ENCODE measurements around the gene PCDH9. TPM values are rescaled to one million over a fixed set of nuclear protein-coding genes. Genes with fewer than 3 reads are reported as not detected.
A peak's percentile ranks its signal among the peaks of the same experiment; 100 is the strongest.
"Not testable (repeated sequence)": the region's sequence is repeated elsewhere in the genome, so short reads cannot be mapped to it uniquely, and the experiment has no call there.

PCDH9 gene
- polyA plus RNA-seq, 3 donors from 2014 or later = 0.56 to 0.77 TPM; not detected in 1

DNA sequence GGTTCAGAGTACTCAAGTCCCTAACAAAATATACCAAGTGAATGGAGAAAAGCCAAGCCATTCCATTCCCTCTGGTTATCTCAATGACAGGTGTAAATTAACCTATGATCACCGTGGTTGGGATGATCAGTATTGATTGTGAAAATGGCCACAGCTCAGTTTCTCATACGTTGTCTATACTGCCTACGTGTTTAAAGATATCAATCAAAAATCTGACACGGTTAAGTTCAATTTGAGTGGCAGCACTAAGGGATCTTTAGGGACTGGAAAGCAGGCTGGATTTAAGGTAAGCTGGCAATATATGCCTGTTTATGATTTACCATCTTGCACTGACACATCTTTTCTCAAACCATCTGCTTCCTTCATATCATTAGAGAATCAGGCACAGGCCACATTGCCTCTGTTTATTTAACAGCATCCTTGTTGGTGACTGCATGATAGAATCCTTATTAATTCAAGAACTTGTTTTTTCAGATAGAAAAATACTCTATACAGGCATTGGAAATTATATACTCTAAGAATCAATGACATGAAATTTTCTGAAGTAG lies 907.9 kb downstream of the PCDH9 start:
- no peaks in the 10 kb centered on the region for H3K36me3 Mint-ChIP-seq
- DNase-seq = no peak
- peaks cover 0 to 9% (median 0%) of the 10 kb centered on the region in 6 donors for H3K9me3 Mint-ChIP-seq
- H3K27me3 Mint-ChIP-seq (ENCODE audit: low read depth in 3 of 3) = no peaks in the 10 kb centered on the region
- H3K27ac Mint-ChIP-seq = no peak overlapping the region
- no peak overlapping the region for H3K4me3 Mint-ChIP-seq
- no peaks in the 10 kb centered on the region for H3K4me1 Mint-ChIP-seq

DNA sequence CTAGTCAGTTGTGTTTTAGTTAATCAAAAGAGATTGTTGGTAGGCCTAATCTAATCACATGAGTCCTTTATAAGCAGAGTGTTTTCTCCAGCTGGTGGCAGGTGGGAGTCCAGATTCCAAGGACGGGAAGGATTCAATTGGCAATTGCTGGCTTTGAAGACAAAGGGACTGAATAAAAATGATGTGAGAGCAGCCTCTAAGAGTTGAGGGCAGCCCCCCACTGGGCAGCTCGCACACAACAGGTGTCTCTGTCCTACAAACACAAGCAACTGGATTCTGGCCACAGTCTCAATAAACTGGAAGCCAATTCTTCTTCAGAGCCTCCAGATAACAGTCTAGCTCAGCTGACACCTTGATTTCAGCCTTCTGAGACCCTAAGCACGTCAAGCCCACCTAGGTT lies 915.2 kb downstream of the PCDH9 start:
- no peaks in the 10 kb centered on the region for H3K4me1 Mint-ChIP-seq
- DNase-seq = no peak
- H3K9me3 Mint-ChIP-seq = peaks cover 0 to 26% (median 4%) of the 10 kb centered on the region in 6 donors
- no peak overlapping the region for H3K27ac Mint-ChIP-seq
- no peak overlapping the region for H3K4me3 Mint-ChIP-seq
- H3K36me3 Mint-ChIP-seq = no peaks in the 10 kb centered on the region
- H3K27me3 Mint-ChIP-seq (ENCODE audit: low read depth in 3 of 3) = peaks cover 0 to 4% (median 3%) of the 10 kb centered on the region in 3 donors

GRCh38 chr13:66313413-66313812 lies 916.7 kb downstream of the PCDH9 start:
- H3K4me1 Mint-ChIP-seq = no peaks in the 10 kb centered on the region
- H3K4me3 Mint-ChIP-seq = no peak overlapping the region
- H3K36me3 Mint-ChIP-seq = no peaks in the 10 kb centered on the region
- DNase-seq = no peak
- H3K27me3 Mint-ChIP-seq (ENCODE audit: low read depth in 3 of 3) = peaks cover 0 to 4% (median 3%) of the 10 kb centered on the region in 3 donors
- H3K27ac Mint-ChIP-seq = no peak overlapping the region
- peaks cover 0 to 21% (median 2%) of the 10 kb centered on the region in 6 donors for H3K9me3 Mint-ChIP-seq

DNA sequence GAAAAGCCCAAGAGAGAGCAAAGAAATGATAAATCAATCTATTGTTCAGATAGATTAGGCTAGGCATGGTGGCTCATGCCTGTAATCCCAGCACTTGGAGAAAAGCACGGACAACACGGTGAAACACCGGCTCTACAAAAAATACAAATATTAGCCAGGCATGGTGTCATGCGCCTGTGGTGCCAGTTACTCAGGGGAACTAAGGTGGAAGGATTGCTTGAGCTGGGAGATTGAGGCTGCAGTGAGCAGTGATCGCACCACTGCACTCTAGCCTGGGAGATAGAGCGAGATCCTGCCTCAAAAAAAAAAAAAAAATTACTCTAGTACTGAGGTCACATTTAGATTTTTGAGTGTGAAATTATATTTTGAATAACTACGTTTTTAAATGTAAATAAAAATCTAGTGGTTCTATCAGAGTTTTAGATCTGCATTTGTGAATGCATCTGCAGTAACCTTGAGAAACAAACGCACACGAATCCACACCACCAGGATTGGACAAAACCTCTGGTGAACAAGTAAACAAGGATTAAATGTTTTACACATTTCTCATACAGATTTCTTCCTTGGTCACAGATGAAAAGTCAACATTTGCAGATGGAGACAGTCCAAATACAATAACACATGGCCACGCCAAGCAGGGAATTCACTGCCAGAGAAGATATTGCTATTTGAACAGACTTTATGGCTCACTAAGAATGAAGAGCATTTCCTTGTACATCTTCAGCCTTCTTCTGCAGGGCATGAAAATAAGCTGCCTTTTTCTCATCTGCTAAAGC lies 917.6 kb downstream of the PCDH9 start:
- Mint-ChIP-seq H3K27ac (no peak overlapping the region), H3K9me3 (peaks cover 0 to 18% (median 2%) of the 10 kb centered on the region in 6 donors), H3K36me3 (no peaks in the 10 kb centered on the region), H3K27me3 (ENCODE audit: low read depth in 3 of 3) (peaks cover 0 to 4% (median 3%) of the 10 kb centered on the region in 3 donors), H3K4me3 (no peak overlapping the region), H3K4me1 (no peaks in the 10 kb centered on the region)
- no peak for DNase-seq

DNA sequence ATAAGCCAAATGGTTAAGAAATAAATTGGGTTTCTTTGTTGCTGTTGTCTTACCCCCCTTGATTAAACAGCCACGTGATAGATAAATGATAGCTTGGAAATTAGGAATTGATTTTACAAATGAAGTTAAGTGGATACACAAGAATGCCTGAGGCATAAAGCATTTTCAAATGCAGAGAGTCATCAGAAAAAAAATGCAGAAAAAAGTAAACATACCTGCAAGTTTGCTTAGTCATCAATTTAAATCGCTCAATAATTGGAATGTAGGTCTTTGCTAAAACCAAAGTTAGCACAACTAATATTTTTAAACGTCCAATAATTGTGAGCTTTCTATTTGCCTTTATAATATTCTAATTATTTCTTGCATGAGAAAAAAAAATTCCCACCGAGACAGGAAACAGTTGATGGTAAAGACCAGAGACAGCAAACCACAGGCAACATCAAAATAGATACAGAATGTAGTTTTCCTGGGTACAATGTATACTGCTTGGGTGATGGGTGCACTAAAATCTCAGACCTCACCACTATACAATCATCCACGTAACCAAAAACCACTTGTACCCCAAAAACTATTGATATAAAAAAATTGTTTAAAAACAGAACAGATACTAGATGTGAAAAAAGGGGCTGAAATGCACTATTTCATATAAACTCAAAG lies 924.0 kb downstream of the PCDH9 start:
- Mint-ChIP-seq H3K4me1 (peaks cover 16 to 19% of the 10 kb centered on the region in 2 donors), H3K27ac (no peak overlapping the region), H3K36me3 (no peaks in the 10 kb centered on the region), H3K4me3 (peak overlapping the region in 1 of 5 donors; percentile 33), H3K9me3 (no peaks in the 10 kb centered on the region), H3K27me3 (ENCODE audit: low read depth in 3 of 3) (no peaks in the 10 kb centered on the region)
- DNase-seq = no peak

- no peak for DNase-seq
- H3K4me1 Mint-ChIP-seq = peaks cover 10 to 11% of the 10 kb centered on the region in 2 donors
- no peak overlapping the region for H3K4me3 Mint-ChIP-seq
- peaks cover 0 to 2% (median 0%) of the 10 kb centered on the region in 3 donors for H3K27me3 Mint-ChIP-seq (ENCODE audit: low read depth in 3 of 3)
- H3K27ac Mint-ChIP-seq = no peak overlapping the region
- peaks cover 2 to 9% (median 7%) of the 10 kb centered on the region in 6 donors for H3K9me3 Mint-ChIP-seq
- no peaks in the 10 kb centered on the region for H3K36me3 Mint-ChIP-seq
These were observed 928.7 kb downstream of the PCDH9 start for GRCh38 chr13:66301482-66301881.

- Mint-ChIP-seq H3K27me3 (ENCODE audit: low read depth in 3 of 3) (peaks cover 0 to 2% (median 0%) of the 10 kb centered on the region in 3 donors), H3K27ac (no peak overlapping the region), H3K9me3 (peaks cover 7 to 14% (median 11%) of the 10 kb centered on the region in 6 donors), H3K4me1 (peaks cover 5 to 6% of the 10 kb centered on the region in 2 donors), H3K4me3 (no peak overlapping the region), H3K36me3 (no peaks in the 10 kb centered on the region)
- DNase-seq = no peak
These were observed 929.1 kb downstream of the PCDH9 start for GRCh38 chr13:66301006-66301405.

GRCh38 chr13:66296875-66297274 lies 933.3 kb downstream of the PCDH9 start:
- Mint-ChIP-seq H3K27ac (peak overlapping the region in 1 of 6 donors; percentile 3), H3K27me3 (ENCODE audit: low read depth in 3 of 3) (peaks cover 0 to 2% (median 0%) of the 10 kb centered on the region in 3 donors), H3K9me3 (peaks cover 10 to 25% (median 15%) of the 10 kb centered on the region in 6 donors), H3K4me1 (no peaks in the 10 kb centered on the region), H3K36me3 (peaks cover 0 to 4% (median 0%) of the 10 kb centered on the region in 3 donors), H3K4me3 (no peak overlapping the region)
- DNase-seq = no peak

- Mint-ChIP-seq H3K4me1 (no peaks in the 10 kb centered on the region), H3K27me3 (ENCODE audit: low read depth in 3 of 3) (peaks cover 0 to 2% (median 0%) of the 10 kb centered on the region in 3 donors)
These were observed 933.8 kb downstream of the PCDH9 start for GRCh38 chr13:66296328-66296727.

GRCh38 chr13:66286806-66287205 lies 943.3 kb downstream of the PCDH9 start:
- Mint-ChIP-seq H3K36me3 (peaks cover 0 to 12% (median 5%) of the 10 kb centered on the region in 3 donors), H3K9me3 (peaks cover 10 to 50% (median 17%) of the 10 kb centered on the region in 6 donors)
- H3K4me3 Mint-ChIP-seq; H3K4me1 Mint-ChIP-seq; H3K27ac Mint-ChIP-seq; H3K27me3 Mint-ChIP-seq (ENCODE audit: low read depth in 3 of 3); DNase-seq: not testable (repeated sequence)

More at GRCh38 chr13:66296328-66296727, 933.8 kb downstream of the PCDH9 start:
- Mint-ChIP-seq H3K36me3 (peaks cover 0 to 4% (median 0%) of the 10 kb centered on the region in 3 donors), H3K4me3 (no peak overlapping the region), H3K27ac (no peak overlapping the region), H3K9me3 (peaks cover 10 to 25% (median 15%) of the 10 kb centered on the region in 6 donors)
- no peak for DNase-seq

DNA sequence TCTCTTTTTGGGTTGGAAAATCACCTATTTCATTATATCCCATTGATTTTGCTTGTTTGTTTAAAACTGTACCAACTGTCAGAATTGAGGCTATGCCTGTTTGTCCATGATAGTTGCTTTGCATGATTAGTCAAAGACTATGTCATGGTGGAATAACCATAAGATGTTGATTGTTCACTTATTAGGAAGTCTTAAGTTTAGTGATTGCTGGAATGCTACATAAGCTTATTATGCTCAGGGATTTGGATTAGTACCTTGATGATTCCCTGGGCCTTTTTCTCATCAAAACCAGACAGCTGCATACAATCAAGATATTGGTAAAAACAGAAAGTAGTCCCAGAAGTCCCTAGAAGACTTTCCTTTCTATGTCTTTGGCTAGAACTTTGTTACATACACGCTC lies 954.7 kb downstream of the PCDH9 start:
- Mint-ChIP-seq H3K9me3 (peaks cover 1 to 24% (median 6%) of the 10 kb centered on the region in 6 donors), H3K4me1 (peaks cover 8 to 14% of the 10 kb centered on the region in 2 donors), H3K27ac (no peak overlapping the region), H3K36me3 (peaks cover 0 to 3% (median 0%) of the 10 kb centered on the region in 3 donors), H3K4me3 (no peak overlapping the region), H3K27me3 (ENCODE audit: low read depth in 3 of 3) (peaks cover 0 to 2% (median 1%) of the 10 kb centered on the region in 3 donors)
- DNase-seq = no peak

DNA sequence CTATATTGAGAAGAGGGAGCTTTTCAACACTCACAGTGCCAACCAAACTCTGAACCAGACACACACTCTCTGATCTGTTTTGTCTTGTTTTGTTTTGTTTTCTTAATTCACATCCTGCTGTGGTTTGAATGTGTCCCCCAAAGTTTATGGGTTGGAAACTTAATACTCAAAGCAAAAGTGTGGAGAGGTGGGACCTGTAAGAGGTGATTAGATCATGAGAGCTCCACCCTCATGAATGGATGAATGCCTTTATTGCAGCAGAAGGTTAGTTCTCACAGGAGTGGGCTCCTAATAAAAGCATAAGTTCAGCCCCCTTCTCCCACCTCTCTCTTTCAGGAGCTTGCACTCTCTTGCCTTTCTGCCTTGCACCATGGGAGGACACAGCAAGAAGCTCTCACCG lies 957.1 kb downstream of the PCDH9 start:
- Mint-ChIP-seq H3K27ac (peak overlapping the region in 1 of 6 donors; percentile 43), H3K27me3 (ENCODE audit: low read depth in 3 of 3) (peaks cover 0 to 2% (median 1%) of the 10 kb centered on the region in 3 donors), H3K36me3 (peaks cover 0 to 3% (median 0%) of the 10 kb centered on the region in 3 donors), H3K9me3 (peaks cover 1 to 26% (median 6%) of the 10 kb centered on the region in 6 donors), H3K4me1 (peaks cover 8 to 14% of the 10 kb centered on the region in 2 donors), H3K4me3 (peak overlapping the region in 2 of 5 donors; percentile 16 to 33)
- DNase-seq = no peak

DNA sequence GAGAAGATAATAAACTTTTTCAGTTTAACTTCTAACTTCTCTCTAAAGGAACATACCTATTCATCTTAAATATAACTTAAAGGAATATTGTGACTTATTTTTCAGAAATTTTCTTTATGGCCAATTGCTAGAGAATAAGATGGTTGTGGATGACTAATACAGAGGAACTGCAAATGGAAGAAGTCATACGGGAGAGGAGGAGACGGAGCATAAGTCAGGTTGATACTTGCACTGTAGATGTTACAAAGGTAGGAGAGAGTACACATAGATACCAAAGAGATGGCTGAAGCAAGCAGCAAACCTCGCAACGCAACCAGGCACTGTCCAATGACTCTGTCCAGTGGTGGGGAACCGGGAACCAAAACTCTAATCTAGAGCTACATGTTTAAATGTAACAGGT lies 963.4 kb downstream of the PCDH9 start:
- peaks cover 0 to 16% (median 1%) of the 10 kb centered on the region in 6 donors for H3K9me3 Mint-ChIP-seq
- no peak overlapping the region for H3K4me3 Mint-ChIP-seq
- no peak overlapping the region for H3K27ac Mint-ChIP-seq
- H3K36me3 Mint-ChIP-seq = no peaks in the 10 kb centered on the region
- H3K27me3 Mint-ChIP-seq (ENCODE audit: low read depth in 3 of 3) = peaks cover 0 to 2% (median 0%) of the 10 kb centered on the region in 3 donors
- no peaks in the 10 kb centered on the region for H3K4me1 Mint-ChIP-seq
- DNase-seq = no peak

- H3K27me3 Mint-ChIP-seq (ENCODE audit: low read depth in 3 of 3) = peaks cover 0 to 2% (median 0%) of the 10 kb centered on the region in 3 donors
- DNase-seq = no peak
- H3K27ac Mint-ChIP-seq = no peak overlapping the region
- no peaks in the 10 kb centered on the region for H3K4me1 Mint-ChIP-seq
- H3K4me3 Mint-ChIP-seq = no peak overlapping the region
- H3K36me3 Mint-ChIP-seq = no peaks in the 10 kb centered on the region
- H3K9me3 Mint-ChIP-seq = peaks cover 0 to 16% (median 1%) of the 10 kb centered on the region in 6 donors
These were observed 963.8 kb downstream of the PCDH9 start for GRCh38 chr13:66266348-66266747.
